Lower lobe of right lung (tissue), 2 donors: Measurements from ENCODE around the gene PI16. TPM values are rescaled to one million over a fixed set of nuclear protein-coding genes. Genes with fewer than 3 reads are reported as not detected.
"Not testable (repeated sequence)": the region's sequence is repeated elsewhere in the genome, so short reads cannot be mapped to it uniquely, and the experiment has no call there.

Source experiments
- ATAC-seq, 2 donors: fragments of 200-7000 bp; cut with Tn5 transposase; one replicate each; pipeline ENCODE4 v1.9.1; 2020 to 2022; ENCODE audit warnings: mild to moderate bottlenecking in 2 of 2, moderate library complexity in 2 of 2
- DNase-seq: peaks from one replicate; pipeline ENCODE4 v3.0.0-alpha.2; 2020
- H3K27ac ChIP-seq: fragments of 200-600 bp; one replicate; pipeline ENCODE4 v1.8.0; 2022
- H3K27me3 ChIP-seq: fragments of 200-600 bp; one replicate; pipeline ENCODE4 v1.8.0; 2022; ENCODE audit warnings: low read depth
- H3K36me3 ChIP-seq: fragments of 200-600 bp; one replicate; pipeline ENCODE4 v1.8.0; 2022; ENCODE audit warnings: mild to moderate bottlenecking
- H3K4me1 ChIP-seq: fragments of 200-600 bp; one replicate; pipeline ENCODE4 v1.8.0; 2022
- H3K4me3 ChIP-seq: fragments of 200-600 bp; one replicate; pipeline ENCODE4 v1.8.0; 2022; ENCODE audit warnings: mild to moderate bottlenecking
- H3K9me3 ChIP-seq: fragments of 200-600 bp; one replicate; pipeline ENCODE4 v1.8.0; 2022
- CTCF ChIP-seq: fragments of 200-600 bp; IDR thresholded peaks from one replicate; pipeline ENCODE4 v1.8.0; 2022; ENCODE audit warnings: antibody characterized with exemption, mild to moderate bottlenecking
- intact Hi-C: fragments of 100-400 bp; cut with DNase I; formaldehyde crosslinking; loops from one replicate; pipeline ENCODE4 v1.11.0; 2022
- total RNA-seq: library from RNA; stranded (reverse); fragmentation: NEBNext Ultra II Directional; extraction: Animal tissue kit (Norgen Biotek cat#: 25700); gene quantifications from one replicate; pipeline ENCODE4 v1.2.1, GENCODE V29; 2021
- donor health status: DM: no; HTN: yes; CAD: no; lungs with severe emphysema.

Gene PI16
- total RNA-seq, 1 donor from 2014 or later: 11.9 TPM

GRCh38 chr6:36937896-36938295, 16.6 kb upstream of the PI16 start:
- Histone ChIP-seq H3K27ac (no peak overlapping the region), H3K4me3 (no peak overlapping the region), H3K27me3 (no peaks in the 10 kb centered on the region), H3K4me1 (no peaks in the 10 kb centered on the region), H3K9me3 (no peaks in the 10 kb centered on the region), H3K36me3 (no peaks in the 10 kb centered on the region)
- no peak for TF ChIP-seq CTCF
- intact Hi-C loops: no loop called here
- DNase-seq (no peak), ATAC-seq (no peak)

- H3K27ac ChIP-seq: no peak overlapping the region
- ATAC-seq: no peak
- no peak for DNase-seq
- TF ChIP-seq CTCF: no peak
- no peaks in the 10 kb centered on the region for H3K4me1 ChIP-seq
- no peak overlapping the region for H3K4me3 ChIP-seq
- H3K36me3 ChIP-seq: no peaks in the 10 kb centered on the region
- H3K9me3 ChIP-seq: no peaks in the 10 kb centered on the region
- intact Hi-C loops: no loop called here
- H3K27me3 ChIP-seq: no peaks in the 10 kb centered on the region
These were observed 16.0 kb upstream of the PI16 start for GRCh38 chr6:36938536-36938935.

- not testable (repeated sequence) for DNase-seq
These were observed 15.5 kb upstream of the PI16 start for GRCh38 chr6:36939005-36939404.

GRCh38 chr6:36940027-36940426, 14.5 kb upstream of the PI16 start:
- ATAC-seq: no peak
- H3K4me3 ChIP-seq: no peak overlapping the region
- TF ChIP-seq CTCF: no peak
- no peaks in the 10 kb centered on the region for H3K4me1 ChIP-seq
- no peak for DNase-seq
- H3K27ac ChIP-seq: no peak overlapping the region
- H3K9me3 ChIP-seq: no peaks in the 10 kb centered on the region
- no peaks in the 10 kb centered on the region for H3K36me3 ChIP-seq
- intact Hi-C loops: no loop called here
- no peaks in the 10 kb centered on the region for H3K27me3 ChIP-seq

More at GRCh38 chr6:36939005-36939404, 15.5 kb upstream of the PI16 start:
- H3K36me3 ChIP-seq, H3K9me3 ChIP-seq, H3K4me1 ChIP-seq, ATAC-seq, H3K27me3 ChIP-seq, H3K27ac ChIP-seq, intact Hi-C loops, H3K4me3 ChIP-seq: not testable (repeated sequence)

DNA sequence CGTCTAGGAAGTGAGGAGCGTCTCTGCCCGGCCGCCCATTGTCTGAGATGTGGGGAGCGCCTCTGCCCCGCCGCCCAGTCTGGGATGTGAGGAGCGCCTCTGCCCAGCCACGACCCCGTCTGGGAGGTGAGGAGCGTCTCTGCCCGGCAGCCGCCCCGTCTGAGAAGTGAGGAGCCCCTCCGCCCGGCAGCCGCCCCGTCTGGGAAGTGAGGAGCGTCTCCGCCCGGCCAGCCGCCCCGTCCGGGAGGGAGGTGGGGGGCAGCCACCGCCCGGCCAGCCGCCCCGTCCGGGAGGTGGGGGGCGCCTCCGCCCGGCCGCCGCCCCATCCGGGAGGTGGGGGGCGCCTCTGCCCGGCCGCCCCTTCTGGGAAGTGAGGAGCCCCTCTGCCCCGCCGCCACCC, 13.0 kb upstream of the PI16 start:
- H3K27ac ChIP-seq, H3K4me1 ChIP-seq, ATAC-seq, H3K4me3 ChIP-seq, H3K27me3 ChIP-seq, H3K36me3 ChIP-seq, DNase-seq, H3K9me3 ChIP-seq, intact Hi-C loops: not testable (repeated sequence)

DNA sequence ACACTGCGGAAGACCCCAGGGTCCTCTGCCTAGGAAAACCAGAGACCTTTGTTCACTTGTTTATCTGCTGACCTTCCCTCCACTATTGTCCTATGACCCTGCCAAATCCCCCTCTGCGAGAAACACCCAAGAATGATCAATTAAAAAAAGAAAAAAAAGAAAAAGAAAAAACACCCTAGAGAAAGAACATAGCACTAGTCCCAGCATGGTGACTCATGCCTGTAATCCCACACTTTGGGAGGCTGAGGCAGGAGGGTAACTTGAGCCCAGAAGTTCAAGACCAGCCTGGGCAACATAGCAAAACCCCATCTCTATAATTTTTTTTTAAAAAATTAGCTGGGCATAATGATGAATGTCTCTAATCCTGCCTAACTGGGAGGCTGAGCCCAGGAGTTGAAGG, 12.2 kb upstream of the PI16 start:
- H3K27me3 ChIP-seq, H3K36me3 ChIP-seq, H3K9me3 ChIP-seq, H3K4me3 ChIP-seq, ATAC-seq, H3K4me1 ChIP-seq, H3K27ac ChIP-seq, intact Hi-C loops, DNase-seq: not testable (repeated sequence)

DNA sequence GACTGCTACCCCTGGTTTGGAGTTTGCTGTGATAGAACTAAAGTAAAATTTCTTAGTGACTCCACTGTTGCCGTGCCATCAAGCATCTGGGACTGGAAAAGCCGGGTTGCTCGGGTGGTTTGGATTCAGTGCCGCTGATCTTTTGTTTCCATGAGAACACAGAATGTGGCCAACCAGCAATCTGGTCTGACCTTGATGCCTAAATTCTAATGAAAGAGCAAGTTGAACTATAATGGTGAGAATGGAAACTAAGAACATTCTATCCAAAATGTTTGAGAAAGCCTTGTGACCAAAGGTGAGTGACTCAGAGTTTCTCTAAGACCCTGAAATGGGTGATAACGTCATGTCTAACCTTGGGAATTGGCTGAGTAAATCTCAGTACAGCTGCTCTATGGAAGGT, 9.9 kb upstream of the PI16 start:
- Histone ChIP-seq H3K4me1 (no peaks in the 10 kb centered on the region), H3K9me3 (no peaks in the 10 kb centered on the region), H3K27ac (no peak overlapping the region), H3K27me3 (no peaks in the 10 kb centered on the region), H3K36me3 (no peaks in the 10 kb centered on the region), H3K4me3 (no peak overlapping the region)
- TF ChIP-seq CTCF: no peak
- ATAC-seq (no peak), DNase-seq (no peak)
- intact Hi-C loops: no loop called here
